ENCODE measurements around the gene PRICKLE2. TPM values are rescaled to one million over a fixed set of nuclear protein-coding genes. Genes with fewer than 3 reads are reported as not detected.

The PRICKLE2 gene, protein sequence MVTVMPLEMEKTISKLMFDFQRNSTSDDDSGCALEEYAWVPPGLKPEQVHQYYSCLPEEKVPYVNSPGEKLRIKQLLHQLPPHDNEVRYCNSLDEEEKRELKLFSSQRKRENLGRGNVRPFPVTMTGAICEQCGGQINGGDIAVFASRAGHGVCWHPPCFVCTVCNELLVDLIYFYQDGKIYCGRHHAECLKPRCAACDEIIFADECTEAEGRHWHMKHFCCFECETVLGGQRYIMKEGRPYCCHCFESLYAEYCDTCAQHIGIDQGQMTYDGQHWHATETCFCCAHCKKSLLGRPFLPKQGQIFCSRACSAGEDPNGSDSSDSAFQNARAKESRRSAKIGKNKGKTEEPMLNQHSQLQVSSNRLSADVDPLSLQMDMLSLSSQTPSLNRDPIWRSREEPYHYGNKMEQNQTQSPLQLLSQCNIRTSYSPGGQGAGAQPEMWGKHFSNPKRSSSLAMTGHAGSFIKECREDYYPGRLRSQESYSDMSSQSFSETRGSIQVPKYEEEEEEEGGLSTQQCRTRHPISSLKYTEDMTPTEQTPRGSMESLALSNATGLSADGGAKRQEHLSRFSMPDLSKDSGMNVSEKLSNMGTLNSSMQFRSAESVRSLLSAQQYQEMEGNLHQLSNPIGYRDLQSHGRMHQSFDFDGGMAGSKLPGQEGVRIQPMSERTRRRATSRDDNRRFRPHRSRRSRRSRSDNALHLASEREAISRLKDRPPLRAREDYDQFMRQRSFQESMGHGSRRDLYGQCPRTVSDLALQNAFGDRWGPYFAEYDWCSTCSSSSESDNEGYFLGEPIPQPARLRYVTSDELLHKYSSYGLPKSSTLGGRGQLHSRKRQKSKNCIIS
- total RNA-seq: 7.1 and 8.9 TPM in 2 replicates
- 2.8 and 3.0 TPM in 2 replicates for polyA plus RNA-seq
- 1.5 and 1.6 TPM in 2 replicates for polyA plus RNA-seq (2011; cell fraction: cytosol; rRNA removed)
- polyA plus RNA-seq (2011; cell fraction: nucleus; rRNA removed): 12.1 and 12.7 TPM in 2 replicates
- polyA plus RNA-seq (2012): 0.75 and 1.1 TPM in 2 replicates
- polyA minus RNA-seq: 16.5 and 17.3 TPM in 2 replicates
- polyA minus RNA-seq (2011; cell fraction: cytosol; rRNA and poly(A)+ RNA removed): not detected
- 39.9 and 44.2 TPM in 2 replicates for polyA minus RNA-seq (2011; cell fraction: nucleus; rRNA and poly(A)+ RNA removed)
- Bru-seq, nascent RNA: percentile 51 among the genes with signal in this experiment
- percentile 38 among the genes with signal in this experiment for BruChase-seq, experiment 1, labeled RNA remaining after a 6-hour chase
- BruChase-seq, experiment 2, labeled RNA remaining after a 2-hour chase: percentile 40 among the genes with signal in this experiment
- long read RNA-seq, partial matches to known transcripts: 0 of 2 reads
- long read RNA-seq, other reads (novel, unspliced or antisense): 2 of 2 reads

DNA sequence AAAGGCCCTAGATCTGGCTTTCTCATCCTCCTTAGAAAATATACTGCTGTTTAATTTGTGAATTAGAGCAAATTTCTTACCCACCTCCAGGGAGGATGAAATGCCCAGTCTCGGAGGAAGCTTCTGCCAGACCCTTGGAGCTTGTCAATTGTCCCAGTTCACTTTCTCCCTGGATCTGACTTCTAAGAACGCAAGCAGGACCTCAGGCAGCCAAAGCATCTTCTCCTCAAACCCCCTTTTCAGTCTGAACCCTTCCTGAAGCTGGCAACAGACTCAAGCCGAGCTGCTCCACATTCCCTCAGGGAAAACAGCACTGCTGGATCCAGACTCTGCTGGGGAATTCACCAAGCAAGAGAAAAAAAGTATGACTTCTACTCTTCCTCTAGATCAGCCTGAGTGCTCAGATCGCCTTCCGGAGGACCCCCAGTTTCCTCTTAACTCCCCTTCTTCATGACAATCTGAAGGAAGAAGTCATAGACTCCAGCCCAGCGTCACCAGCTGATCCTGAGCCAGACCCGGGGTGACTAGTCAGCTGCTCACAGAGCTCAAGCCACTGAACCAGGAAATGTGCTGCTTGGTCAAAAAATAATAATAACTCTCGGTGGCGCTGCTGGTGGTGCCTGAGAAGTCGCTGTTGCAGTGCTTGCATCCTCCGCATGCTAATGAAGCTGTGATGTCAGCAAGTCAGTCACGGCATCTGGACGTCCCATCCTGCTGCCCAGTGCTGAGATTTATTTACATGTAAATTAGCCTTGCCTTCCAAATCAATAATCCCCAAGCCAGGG is at the start of gene PRICKLE2:
PRICKLE2 (minus strand) TSS at position 641 of the 785 bp plus-strand sequence. CDS start 26,539 bp downstream, outside the sequence.
- POLR2A ChIA-PET: interaction anchor here (2.3 kb wide), 1 partner anchor 38 kb away, joined by 6 read pairs; no protein-coding TSS in a partner anchor
- dilution Hi-C loops (cut with MboI; ENCODE audit: extremely low pct_ligation_motif_present, low sequenced_read_pairs): no loop called here

More for the DNA sequence above, at the start of gene PRICKLE2:
- no peaks in the 10 kb centered on the region for H3K36me3 ChIP-seq (ENCODE audit: control insufficient read depth in 2 of 2, extremely low read depth in 1 of 2, insufficient read depth in 2 of 2, low read length in 2 of 2)
- peak within 1 kb of the TSS; percentile 71 for H3K4me2 ChIP-seq (ENCODE audit: insufficient read depth, low read length)
- no peaks in the 10 kb centered on the region for H3K27me3 ChIP-seq (ENCODE audit: control insufficient read depth in 2 of 2, insufficient read depth in 2 of 2, low read length in 2 of 2)
- CTCF ChIA-PET: interaction anchor here (0.5 to 3.8 kb wide), 40 partner anchors 10 to 262 kb away, joined by 3 to 45 read pairs (median 4); partner anchors contain the start of gene PSMD6
- TSS peak; percentile 72 for BruUV-seq (replicated peaks)
- H3K9me3 ChIP-seq (replicated peaks; ENCODE audit: control insufficient read depth, insufficient read depth, low read length): no peaks in the 10 kb centered on the region
- peaks cover 28% of the 10 kb centered on the region for H3K4me1 ChIP-seq (ENCODE audit: control insufficient read depth, extremely low read depth, insufficient read depth, low read length)
- H3K79me2 ChIP-seq (ENCODE audit: control insufficient read depth, insufficient read depth, low read length): no peaks in the 10 kb centered on the region
- no peaks in the 10 kb centered on the region for H4K20me1 ChIP-seq (replicated peaks; ENCODE audit: control insufficient read depth, extremely low read depth, insufficient read depth, low read length)
- intact Hi-C loops (cut with micrococcal nuclease): loop anchor here (1.0 to 5.0 kb wide), 5 partner anchors 130 to 260 kb away; no protein-coding TSS in a partner anchor
- H2AFZ ChIP-seq (ENCODE audit: low read depth, low read length): peak within 1 kb of the TSS; percentile 60
- TF ChIP-seq EZH2 (IDR thresholded peaks at IDR 0.05; ENCODE audit: borderline replicate concordance, low read depth, low read length, severe bottlenecking) (no peak), POLR2AphosphoS5 (IDR thresholded peaks at IDR 0.05; ENCODE audit: insufficient read depth, low read depth, low read length) (no peak), GATA2 (IDR thresholded peaks at IDR 0.05; ENCODE audit: insufficient read depth, insufficient read length, low read depth, low read length) (no peak), FOS (IDR thresholded peaks at IDR 0.05; ENCODE audit: borderline replicate concordance, insufficient read depth, low read length) (peak; percentile 25)
- TF ChIP-seq, protein P1, sequence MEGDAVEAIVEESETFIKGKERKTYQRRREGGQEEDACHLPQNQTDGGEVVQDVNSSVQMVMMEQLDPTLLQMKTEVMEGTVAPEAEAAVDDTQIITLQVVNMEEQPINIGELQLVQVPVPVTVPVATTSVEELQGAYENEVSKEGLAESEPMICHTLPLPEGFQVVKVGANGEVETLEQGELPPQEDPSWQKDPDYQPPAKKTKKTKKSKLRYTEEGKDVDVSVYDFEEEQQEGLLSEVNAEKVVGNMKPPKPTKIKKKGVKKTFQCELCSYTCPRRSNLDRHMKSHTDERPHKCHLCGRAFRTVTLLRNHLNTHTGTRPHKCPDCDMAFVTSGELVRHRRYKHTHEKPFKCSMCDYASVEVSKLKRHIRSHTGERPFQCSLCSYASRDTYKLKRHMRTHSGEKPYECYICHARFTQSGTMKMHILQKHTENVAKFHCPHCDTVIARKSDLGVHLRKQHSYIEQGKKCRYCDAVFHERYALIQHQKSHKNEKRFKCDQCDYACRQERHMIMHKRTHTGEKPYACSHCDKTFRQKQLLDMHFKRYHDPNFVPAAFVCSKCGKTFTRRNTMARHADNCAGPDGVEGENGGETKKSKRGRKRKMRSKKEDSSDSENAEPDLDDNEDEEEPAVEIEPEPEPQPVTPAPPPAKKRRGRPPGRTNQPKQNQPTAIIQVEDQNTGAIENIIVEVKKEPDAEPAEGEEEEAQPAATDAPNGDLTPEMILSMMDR (IDR thresholded peaks at IDR 0.05; ENCODE audit: extremely low read depth in 1 of 2, insufficient read depth in 1 of 2, low read depth in 1 of 2, low read length in 2 of 2): peak in 1 of 2 donors; percentile 18
- peak within 1 kb of the TSS; percentile 67 for H3K9ac ChIP-seq (replicated peaks; ENCODE audit: extremely low read depth, insufficient read depth, low read length)
- peak; percentile 95 for DNase-seq (ENCODE audit: low read depth, low spot score)
- peak within 1 kb of the TSS; percentile 72 for H3K27ac ChIP-seq (ENCODE audit: insufficient read depth, low read depth, low read length)
- H3K4me3 ChIP-seq (replicated peaks in 1 of 3; ENCODE audit: insufficient read depth in 1 of 3, low read depth in 1 of 3, low read length in 3 of 3): peak within 1 kb of the TSS in 2 of 3 experiments; percentile 45 to 52
- FAIRE-seq: peak; percentile 99
- no peaks in the 10 kb centered on the region for H3K9me1 ChIP-seq (replicated peaks; ENCODE audit: control insufficient read depth, extremely low read depth, insufficient read depth, low read length)
